ENCODE results near the gene GRIN1. TPM values are rescaled to one million over a fixed set of nuclear protein-coding genes. Genes with fewer than 3 reads are reported as not detected.
A peak's percentile ranks its signal among the peaks of the same experiment; 100 is the strongest.

The GRIN1 gene
- total RNA-seq, 2 experiments from 2014 or later = 0.06 to 0.15 TPM

GRCh38 chr9:137128862-137129455, 10.0 kb upstream of the GRIN1 start:
- peak overlapping the region; percentile 94 for H3K4me3 ChIP-seq (ENCODE audit: low read depth, low read length, poor library complexity, severe bottlenecking)
- DNase-seq (ENCODE audit: low spot score) = peak; percentile 57

GRCh38 chr9:137129456-137130175, 9.3 kb upstream of the GRIN1 start:
- H3K79me2 ChIP-seq (ENCODE audit: insufficient read depth, low read depth, low read length) = peaks cover 54% of the 10 kb centered on the region; the same call in 1 of the 2 replicates
- peak overlapping the region; percentile 94 for H3K4me3 ChIP-seq (ENCODE audit: low read depth, low read length, poor library complexity, severe bottlenecking)
- POLR2A ChIA-PET = interaction anchor here (0.7 to 3.4 kb wide), 16 partner anchors 8 to 135 kb away, joined by 3 to 52 read pairs (median 4); partner anchors contain the start of genes NELFB, RNF208, SAPCD2 and TPRN
- H3K4me1 ChIP-seq (ENCODE audit: insufficient read depth, low read length, poor library complexity, severe bottlenecking) = peaks cover 35% of the 10 kb centered on the region
- peak overlapping the region; percentile 31; the same call in 1 of the 2 replicates for H2AFZ ChIP-seq (ENCODE audit: low read length)
- peak; percentile 94 for DNase-seq (ENCODE audit: low spot score)
- no peak for TF ChIP-seq CTCF (conservative IDR thresholded peaks at IDR 0.05; ENCODE audit: low read length)
- TF ChIP-seq EZH2phosphoT487 (IDR thresholded peaks at IDR 0.05; ENCODE audit: borderline replicate concordance, low read depth, low read length) = no peak
- CTCF ChIA-PET (ENCODE audit: unreplicated experiment) = interaction anchor here (0.5 to 1.4 kb wide), 8 partner anchors 18 to 109 kb away, joined by 3 to 9 read pairs (median 5); partner anchors contain the start of gene SAPCD2
- H3K27ac ChIP-seq (ENCODE audit: low read depth, low read length, poor library complexity, severe bottlenecking) = peak overlapping the region; percentile 92
- BruUV-seq (replicated peaks) = no TSS peak
- H3K9me3 ChIP-seq (ENCODE audit: low read length) = no peaks in the 10 kb centered on the region
- no peaks in the 10 kb centered on the region for H3K36me3 ChIP-seq (ENCODE audit: insufficient read depth, low read length)
- H4K20me1 ChIP-seq (ENCODE audit: insufficient read depth, low read length) = no peaks in the 10 kb centered on the region
- H3K9me2 ChIP-seq (ENCODE audit: insufficient read depth, low read length) = no peaks in the 10 kb centered on the region
- intact Hi-C loops (cut with micrococcal nuclease; ENCODE audit: unreplicated experiment) = loop anchor here (1.0 kb wide), 1 partner anchor 22 kb away; no protein-coding TSS in a partner anchor
- H3K4me2 ChIP-seq (ENCODE audit: low read length) = peak overlapping the region; percentile 96

More at GRCh38 chr9:137128862-137129455, 10.0 kb upstream of the GRIN1 start:
- POLR2A ChIA-PET = interaction anchor here (0.7 to 3.4 kb wide), 14 partner anchors 9 to 136 kb away, joined by 3 to 52 read pairs (median 4); partner anchors contain the start of genes NELFB, RNF208, SAPCD2 and TPRN
- H3K36me3 ChIP-seq (ENCODE audit: insufficient read depth, low read length) = peaks cover 6% of the 10 kb centered on the region
- intact Hi-C loops (cut with micrococcal nuclease; ENCODE audit: unreplicated experiment) = loop anchor here (1.0 kb wide), 1 partner anchor 22 kb away; no protein-coding TSS in a partner anchor
- H3K79me2 ChIP-seq (ENCODE audit: insufficient read depth, low read depth, low read length) = peaks cover 60% of the 10 kb centered on the region; the same call in 1 of the 2 replicates
- CTCF ChIA-PET (ENCODE audit: unreplicated experiment) = interaction anchor here (0.6 to 1.4 kb wide), 3 partner anchors 19 to 61 kb away, joined by 5 read pairs; no protein-coding TSS in a partner anchor
- H4K20me1 ChIP-seq (ENCODE audit: insufficient read depth, low read length) = no peaks in the 10 kb centered on the region
- BruUV-seq (replicated peaks) = no TSS peak
- peaks cover 40% of the 10 kb centered on the region for H3K4me1 ChIP-seq (ENCODE audit: insufficient read depth, low read length, poor library complexity, severe bottlenecking)
- no peaks in the 10 kb centered on the region for H3K9me2 ChIP-seq (ENCODE audit: insufficient read depth, low read length)
- H3K4me2 ChIP-seq (ENCODE audit: low read length) = peak overlapping the region; percentile 96
- H3K27ac ChIP-seq (ENCODE audit: low read depth, low read length, poor library complexity, severe bottlenecking) = peak overlapping the region; percentile 92
- H2AFZ ChIP-seq (ENCODE audit: low read length) = peak overlapping the region; percentile 31; the same call in 1 of the 2 replicates
- TF ChIP-seq EZH2phosphoT487 (IDR thresholded peaks at IDR 0.05; ENCODE audit: borderline replicate concordance, low read depth, low read length) (no peak), CTCF (conservative IDR thresholded peaks at IDR 0.05; ENCODE audit: low read length) (no peak)
- H3K9me3 ChIP-seq (ENCODE audit: low read length) = no peaks in the 10 kb centered on the region
